ENCODE data around the gene RAMP3. TPM values are rescaled to one million over a fixed set of nuclear protein-coding genes. Genes with fewer than 3 reads are reported as not detected.

Gene RAMP3
- total and polyA plus RNA-seq, 10 of the 15 experiments (the other 5 are each of a cell fraction or from before 2014, with no cell fraction given), result not detected

DNA sequence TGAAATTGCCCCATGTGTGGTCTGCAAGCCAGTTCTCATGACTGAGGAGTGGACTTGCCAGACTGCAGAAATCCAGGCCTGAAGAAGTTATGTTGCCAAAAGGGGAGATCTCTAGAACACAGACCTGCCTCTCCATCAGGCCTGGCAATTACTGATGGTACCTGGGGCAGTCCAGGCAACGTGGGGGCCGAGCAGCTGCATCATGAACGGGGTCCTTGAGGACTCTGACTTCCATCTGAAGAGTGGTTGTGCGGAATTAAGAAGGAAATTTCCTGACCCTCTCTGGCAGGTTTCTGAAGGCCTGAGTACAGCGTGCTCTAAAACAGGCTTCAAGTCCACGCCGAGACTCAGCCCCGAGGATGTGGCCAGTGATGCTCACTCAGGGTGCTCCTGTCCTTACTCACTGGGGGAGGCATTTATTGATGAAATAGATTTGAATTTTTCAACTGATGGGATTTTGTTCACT is 30.4 kb downstream of the RAMP3 start:
- 26% methylated on average over 8 of the region's 8 CpGs for WGBS (ENCODE audit: insufficient coverage, insufficient replicate concordance, low lambda C conversion rate, missing lambda C conversion rate)
- SMC1A ChIA-PET (ENCODE audit: uncharacterized antibody, unreplicated experiment), result interaction anchor here (0.7 kb wide), 1 partner anchor 229 kb away, joined by 3 read pairs; no protein-coding TSS in a partner anchor
- intact Hi-C loops (cut with micrococcal nuclease; ENCODE audit: unreplicated experiment) (no loop called here), in situ Hi-C loops (cut with MboI) (no loop called here)
- Histone ChIP-seq H3K4me2 (ENCODE audit: control insufficient read depth, insufficient read depth) (no peak overlapping the region), H3K4me1 (ENCODE audit: control insufficient read depth, insufficient read depth, low read length) (no peaks in the 10 kb centered on the region), H3K9me3 (replicated peaks; ENCODE audit: control insufficient read depth, insufficient read depth, low read length) (no peaks in the 10 kb centered on the region; the same call in 2 of the 3 replicates), H3K9ac (ENCODE audit: control insufficient read depth, insufficient read depth, low read length) (no peak overlapping the region), H3K4me3 (no peak overlapping the region), H3K27ac (ENCODE audit: control insufficient read depth, insufficient read depth) (no peak overlapping the region), H4K20me1 (ENCODE audit: control insufficient read depth, insufficient read depth) (no peaks in the 10 kb centered on the region), H3K27me3 (replicated peaks in 1 of 2; ENCODE audit: control insufficient read depth in 2 of 2, insufficient read depth in 2 of 2, low read length in 1 of 2) (no peaks in the 10 kb centered on the region), H2AFZ (ENCODE audit: control insufficient read depth, low read depth, low read length) (no peak overlapping the region), H3K36me3 (ENCODE audit: control insufficient read depth in 2 of 2, insufficient read depth in 2 of 2, low read length in 1 of 2) (no peaks in the 10 kb centered on the region), H3K79me2 (ENCODE audit: control insufficient read depth, insufficient read depth, low read length) (no peaks in the 10 kb centered on the region)
- TF ChIP-seq CBX3 (IDR thresholded peaks at IDR 0.05; ENCODE audit: borderline replicate concordance, low read depth) (no peak), RELA (IDR thresholded peaks at IDR 0.05; ENCODE audit: borderline replicate concordance, partially characterized antibody) (no peak), MTA2 (IDR thresholded peaks at IDR 0.05; ENCODE audit: low read depth) (no peak), FOXK2 (IDR thresholded peaks at IDR 0.05) (no peak), ZNF622 (IDR thresholded peaks at IDR 0.05) (no peak), SRF (IDR thresholded peaks at IDR 0.05; ENCODE audit: low read depth in 2 of 2, low read length in 2 of 2) (no peak)
- TF ChIP-seq, protein P1, sequence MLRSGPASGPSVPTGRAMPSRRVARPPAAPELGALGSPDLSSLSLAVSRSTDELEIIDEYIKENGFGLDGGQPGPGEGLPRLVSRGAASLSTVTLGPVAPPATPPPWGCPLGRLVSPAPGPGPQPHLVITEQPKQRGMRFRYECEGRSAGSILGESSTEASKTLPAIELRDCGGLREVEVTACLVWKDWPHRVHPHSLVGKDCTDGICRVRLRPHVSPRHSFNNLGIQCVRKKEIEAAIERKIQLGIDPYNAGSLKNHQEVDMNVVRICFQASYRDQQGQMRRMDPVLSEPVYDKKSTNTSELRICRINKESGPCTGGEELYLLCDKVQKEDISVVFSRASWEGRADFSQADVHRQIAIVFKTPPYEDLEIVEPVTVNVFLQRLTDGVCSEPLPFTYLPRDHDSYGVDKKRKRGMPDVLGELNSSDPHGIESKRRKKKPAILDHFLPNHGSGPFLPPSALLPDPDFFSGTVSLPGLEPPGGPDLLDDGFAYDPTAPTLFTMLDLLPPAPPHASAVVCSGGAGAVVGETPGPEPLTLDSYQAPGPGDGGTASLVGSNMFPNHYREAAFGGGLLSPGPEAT (IDR thresholded peaks at IDR 0.05; ENCODE audit: low read depth), result no peak
- TF ChIP-seq, protein P2, sequence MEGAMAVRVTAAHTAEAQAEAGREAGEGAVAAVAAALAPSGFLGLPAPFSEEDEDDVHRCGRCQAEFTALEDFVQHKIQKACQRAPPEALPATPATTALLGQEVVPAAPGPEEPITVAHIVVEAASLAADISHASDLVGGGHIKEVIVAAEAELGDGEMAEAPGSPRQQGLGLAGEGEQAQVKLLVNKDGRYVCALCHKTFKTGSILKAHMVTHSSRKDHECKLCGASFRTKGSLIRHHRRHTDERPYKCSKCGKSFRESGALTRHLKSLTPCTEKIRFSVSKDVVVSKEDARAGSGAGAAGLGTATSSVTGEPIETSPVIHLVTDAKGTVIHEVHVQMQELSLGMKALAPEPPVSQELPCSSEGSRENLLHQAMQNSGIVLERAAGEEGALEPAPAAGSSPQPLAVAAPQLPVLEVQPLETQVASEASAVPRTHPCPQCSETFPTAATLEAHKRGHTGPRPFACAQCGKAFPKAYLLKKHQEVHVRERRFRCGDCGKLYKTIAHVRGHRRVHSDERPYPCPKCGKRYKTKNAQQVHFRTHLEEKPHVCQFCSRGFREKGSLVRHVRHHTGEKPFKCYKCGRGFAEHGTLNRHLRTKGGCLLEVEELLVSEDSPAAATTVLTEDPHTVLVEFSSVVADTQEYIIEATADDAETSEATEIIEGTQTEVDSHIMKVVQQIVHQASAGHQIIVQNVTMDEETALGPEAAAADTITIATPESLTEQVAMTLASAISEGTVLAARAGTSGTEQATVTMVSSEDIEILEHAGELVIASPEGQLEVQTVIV (IDR thresholded peaks at IDR 0.05; ENCODE audit: borderline replicate concordance, partially characterized antibody), result no peak
- TF ChIP-seq, protein P3, sequence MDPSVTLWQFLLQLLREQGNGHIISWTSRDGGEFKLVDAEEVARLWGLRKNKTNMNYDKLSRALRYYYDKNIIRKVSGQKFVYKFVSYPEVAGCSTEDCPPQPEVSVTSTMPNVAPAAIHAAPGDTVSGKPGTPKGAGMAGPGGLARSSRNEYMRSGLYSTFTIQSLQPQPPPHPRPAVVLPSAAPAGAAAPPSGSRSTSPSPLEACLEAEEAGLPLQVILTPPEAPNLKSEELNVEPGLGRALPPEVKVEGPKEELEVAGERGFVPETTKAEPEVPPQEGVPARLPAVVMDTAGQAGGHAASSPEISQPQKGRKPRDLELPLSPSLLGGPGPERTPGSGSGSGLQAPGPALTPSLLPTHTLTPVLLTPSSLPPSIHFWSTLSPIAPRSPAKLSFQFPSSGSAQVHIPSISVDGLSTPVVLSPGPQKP (IDR thresholded peaks at IDR 0.05; ENCODE audit: low read depth, low read length), result no peak
- DNase-seq (ENCODE audit: low read depth, low spot score) (no peak), ATAC-seq (no peak), FAIRE-seq (no peak)
- CTCF ChIA-PET, result no interaction called here
- RAD21 ChIA-PET (ENCODE audit: unreplicated experiment), result no interaction called here
- POLR2A ChIA-PET, result no interaction called here
- no TSS peak for BruUV-seq (replicated peaks)

Data from GM12878 (cell line).